Loucy (cell line): ENCODE results near the gene SELENOP.
"Not testable (repeated sequence)": the region's sequence is repeated elsewhere in the genome, so short reads cannot be mapped to it uniquely, and the experiment has no call there.

Experiments used
- H2AFZ ChIP-seq: fragments of 200-600 bp; sonication (generic); 2 replicates; pipeline ENCODE4 v1.6.0; 2016; ENCODE audit warnings: antibody characterized with exemption, mild to moderate bottlenecking, low read length, moderate library complexity
- H3F3A ChIP-seq: fragments of 200-600 bp; 2 replicates; pipeline ENCODE4 v1.6.0; 2016; ENCODE audit warnings: antibody characterized with exemption, low read depth, mild to moderate bottlenecking
- H3K27me3 ChIP-seq: fragments of 200-600 bp; sonication (generic); 2 replicates; pipeline ENCODE4 v1.6.1; 2014; ENCODE audit warnings: low read length, mild to moderate bottlenecking; ENCODE audit not compliant: insufficient read depth, poor library complexity, severe bottlenecking
- H3K36me3 ChIP-seq: fragments of 200-600 bp; sonication (generic); 2 replicates; pipeline ENCODE4 v1.6.1; 2016; ENCODE audit warnings: low read length; ENCODE audit not compliant: insufficient read depth
- H3K4me1 ChIP-seq: fragments of 200-600 bp; sonication (generic); 2 replicates; pipeline ENCODE4 v1.5.1; 2014; ENCODE audit warnings: low read length, mild to moderate bottlenecking; ENCODE audit not compliant: insufficient read depth, poor library complexity, severe bottlenecking
- H3K4me2 ChIP-seq: fragments of 200-600 bp; sonication (generic); 2 replicates; pipeline ENCODE4 v1.6.0; 2014; ENCODE audit warnings: antibody characterized with exemption, low read length, low read depth, mild to moderate bottlenecking; ENCODE audit not compliant: poor library complexity, severe bottlenecking
- H3K4me3 ChIP-seq: fragments of 200-600 bp; sonication (generic); 2 replicates; pipeline ENCODE4 v1.5.1; 2014; ENCODE audit warnings: low read length, mild to moderate bottlenecking, mixed read lengths; ENCODE audit not compliant: poor library complexity, severe bottlenecking
- H3K79me2 ChIP-seq: fragments of 200-600 bp; sonication (generic); 2 replicates; pipeline ENCODE4 v1.6.1; 2014; ENCODE audit warnings: low read length; ENCODE audit not compliant: insufficient read depth
- H3K9ac ChIP-seq: fragments of 200-600 bp; sonication (generic); 2 replicates; pipeline ENCODE4 v1.6.0; 2014; ENCODE audit warnings: mild to moderate bottlenecking, low read depth, low read length, moderate library complexity; ENCODE audit not compliant: poor library complexity, severe bottlenecking
- H3K9me2 ChIP-seq: fragments of 200-600 bp; sonication (generic); replicated peaks from 2 replicates; pipeline ENCODE4 v1.6.1; 2016; ENCODE audit warnings: low read depth, low read length, mixed read lengths
- H3K9me3 ChIP-seq: fragments of 200-600 bp; sonication (generic); 2 replicates; pipeline ENCODE4 v1.6.1; 2014; ENCODE audit warnings: mild to moderate bottlenecking, antibody characterized with exemption, low read length, low read depth; ENCODE audit not compliant: insufficient read depth
- H4K20me1 ChIP-seq: fragments of 200-600 bp; sonication (generic); 2 replicates; pipeline ENCODE4 v1.6.0; 2014; ENCODE audit warnings: antibody characterized with exemption, low read length, mild to moderate bottlenecking; ENCODE audit not compliant: insufficient read depth, poor library complexity, severe bottlenecking
- EZH2phosphoT487 ChIP-seq: fragments of 200-600 bp; IDR thresholded peaks from 2 replicates; pipeline ENCODE4 v1.6.1; 2018; ENCODE audit warnings: antibody characterized with exemption, mild to moderate bottlenecking, moderate library complexity, borderline replicate concordance
- TF ChIP-seq, protein P1 (sequence below): fragments of 200-600 bp; sonication (generic); conservative IDR thresholded peaks from 2 replicates; pipeline ENCODE4 v1.5.1; 2014; ENCODE audit warnings: mild to moderate bottlenecking, antibody characterized with exemption, low read length

The SELENOP gene

DNA sequence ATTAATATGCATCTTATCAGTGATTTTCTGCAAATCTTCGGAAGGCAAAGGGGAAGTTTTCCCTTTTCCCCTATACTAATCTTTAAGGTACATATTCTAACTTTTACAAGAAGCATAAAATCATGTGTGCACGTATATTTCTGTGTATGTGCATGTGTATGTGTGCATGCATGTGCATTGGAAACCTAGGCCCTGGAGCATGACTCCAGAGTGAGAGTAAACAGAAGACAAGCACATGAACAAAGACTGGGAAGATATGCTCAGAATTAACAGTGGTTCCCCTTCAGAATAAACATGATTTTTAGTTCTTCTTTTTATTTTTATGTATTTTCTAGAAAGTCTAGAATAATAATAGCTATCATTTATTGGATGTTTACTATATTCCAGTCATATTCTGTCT, 10.9 kb upstream of the SELENOP start:
- no peak overlapping the region for H3K4me2 ChIP-seq

DNA sequence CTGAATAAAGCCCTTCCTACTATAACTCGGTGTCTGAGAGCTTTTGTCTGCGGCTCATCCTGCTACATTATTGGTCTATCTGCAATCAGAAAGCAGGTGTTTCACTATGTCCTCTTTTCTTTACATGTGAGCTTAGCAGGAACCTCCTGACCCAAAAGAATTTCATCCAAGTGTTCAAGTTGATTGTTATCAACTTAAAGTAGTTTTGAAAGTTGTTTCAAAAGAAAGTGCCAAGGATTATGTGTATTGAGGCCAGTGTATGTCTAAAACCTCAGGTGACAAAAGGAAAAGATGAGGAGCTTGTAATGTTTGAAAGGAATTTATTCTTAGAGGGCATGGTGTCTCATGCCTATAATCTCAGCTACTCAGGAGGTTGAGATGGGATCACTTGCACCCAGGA, 8.1 kb upstream of the SELENOP start:
- no peak overlapping the region for H3K4me2 ChIP-seq
- TF ChIP-seq EZH2phosphoT487, result no peak
- TF ChIP-seq, protein P1, sequence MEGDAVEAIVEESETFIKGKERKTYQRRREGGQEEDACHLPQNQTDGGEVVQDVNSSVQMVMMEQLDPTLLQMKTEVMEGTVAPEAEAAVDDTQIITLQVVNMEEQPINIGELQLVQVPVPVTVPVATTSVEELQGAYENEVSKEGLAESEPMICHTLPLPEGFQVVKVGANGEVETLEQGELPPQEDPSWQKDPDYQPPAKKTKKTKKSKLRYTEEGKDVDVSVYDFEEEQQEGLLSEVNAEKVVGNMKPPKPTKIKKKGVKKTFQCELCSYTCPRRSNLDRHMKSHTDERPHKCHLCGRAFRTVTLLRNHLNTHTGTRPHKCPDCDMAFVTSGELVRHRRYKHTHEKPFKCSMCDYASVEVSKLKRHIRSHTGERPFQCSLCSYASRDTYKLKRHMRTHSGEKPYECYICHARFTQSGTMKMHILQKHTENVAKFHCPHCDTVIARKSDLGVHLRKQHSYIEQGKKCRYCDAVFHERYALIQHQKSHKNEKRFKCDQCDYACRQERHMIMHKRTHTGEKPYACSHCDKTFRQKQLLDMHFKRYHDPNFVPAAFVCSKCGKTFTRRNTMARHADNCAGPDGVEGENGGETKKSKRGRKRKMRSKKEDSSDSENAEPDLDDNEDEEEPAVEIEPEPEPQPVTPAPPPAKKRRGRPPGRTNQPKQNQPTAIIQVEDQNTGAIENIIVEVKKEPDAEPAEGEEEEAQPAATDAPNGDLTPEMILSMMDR, result no peak

More for the DNA sequence above, 10.9 kb upstream of the SELENOP start:
- TF ChIP-seq, protein P1, result no peak
- no peak for TF ChIP-seq EZH2phosphoT487
- Histone ChIP-seq H3K9me3 (no peaks in the 10 kb centered on the region), H3K79me2 (no peaks in the 10 kb centered on the region), H3K4me1 (no peaks in the 10 kb centered on the region), H3K9ac (no peak overlapping the region), H4K20me1 (no peaks in the 10 kb centered on the region), H3K36me3 (no peaks in the 10 kb centered on the region), H3F3A (no peaks in the 10 kb centered on the region), H3K27me3 (no peaks in the 10 kb centered on the region), H3K4me3 (no peak overlapping the region), H2AFZ (no peak overlapping the region), H3K9me2 (no peaks in the 10 kb centered on the region)

DNA sequence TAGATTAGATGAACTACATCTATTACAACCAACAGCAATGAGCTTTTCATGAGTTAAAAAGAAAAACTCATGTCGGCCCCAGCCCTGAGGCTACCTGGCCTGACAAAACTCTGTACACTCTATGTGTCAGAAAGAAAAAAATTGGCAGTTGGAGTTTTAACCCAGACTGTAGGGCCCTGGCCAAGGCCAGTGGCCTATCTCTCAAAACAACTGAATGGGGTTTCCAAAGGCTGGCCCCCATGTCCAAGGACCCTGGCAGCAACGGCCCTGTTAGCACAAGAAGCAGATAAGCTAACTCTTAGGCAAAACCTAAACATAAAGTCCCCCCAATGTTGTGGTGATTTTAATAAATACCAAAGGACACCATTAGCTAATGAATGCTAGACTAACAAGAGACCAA, 4.9 kb upstream of the SELENOP start:
- not testable (repeated sequence) for H4K20me1 ChIP-seq, H3K79me2 ChIP-seq, H3K27me3 ChIP-seq, H3K4me3 ChIP-seq, H3K9me3 ChIP-seq, H3F3A ChIP-seq, H3K36me3 ChIP-seq, H3K4me1 ChIP-seq, H3K4me2 ChIP-seq, H3K9me2 ChIP-seq, H2AFZ ChIP-seq, H3K9ac ChIP-seq

More for the DNA sequence above, 8.1 kb upstream of the SELENOP start:
- Histone ChIP-seq H3K9ac (no peak overlapping the region), H3K4me1 (no peaks in the 10 kb centered on the region), H4K20me1 (no peaks in the 10 kb centered on the region), H2AFZ (no peak overlapping the region), H3K4me3 (no peak overlapping the region), H3K27me3 (no peaks in the 10 kb centered on the region), H3K79me2 (no peaks in the 10 kb centered on the region), H3K36me3 (no peaks in the 10 kb centered on the region), H3K9me2 (no peaks in the 10 kb centered on the region), H3K9me3 (no peaks in the 10 kb centered on the region), H3F3A (no peaks in the 10 kb centered on the region)

DNA sequence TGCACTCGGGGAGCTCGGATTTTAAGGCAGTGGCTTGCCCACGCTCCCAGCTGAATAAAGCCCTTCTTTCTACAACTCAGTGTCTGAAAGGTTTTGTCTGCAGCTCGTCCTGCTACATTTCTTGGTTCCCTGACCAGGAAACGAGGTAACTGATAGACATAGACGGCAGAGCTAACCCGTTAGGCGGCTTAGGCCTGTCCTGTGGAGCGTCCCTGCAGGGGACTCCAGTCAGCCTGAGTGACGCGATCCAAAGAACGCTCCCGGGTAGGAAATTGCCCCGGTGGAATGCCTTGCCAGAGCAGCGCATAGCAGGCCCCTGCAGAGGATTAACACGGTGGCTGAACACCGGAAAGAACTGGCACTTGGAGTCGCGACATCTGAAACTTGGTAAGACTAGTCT, 1.8 kb upstream of the SELENOP start:
- peaks cover 12% of the 10 kb centered on the region for H3K4me1 ChIP-seq
- H3F3A ChIP-seq, result no peaks in the 10 kb centered on the region
- no peaks in the 10 kb centered on the region for H3K27me3 ChIP-seq
- H2AFZ ChIP-seq, result no peak overlapping the region
- TF ChIP-seq, protein P1, result no peak
- no peak for TF ChIP-seq EZH2phosphoT487
- H3K4me2 ChIP-seq, result no peak overlapping the region
- H3K9me3 ChIP-seq, result no peaks in the 10 kb centered on the region
- H3K79me2 ChIP-seq, result no peaks in the 10 kb centered on the region
- H3K4me3 ChIP-seq, result no peak overlapping the region
- H3K9me2 ChIP-seq, result no peaks in the 10 kb centered on the region
- no peak overlapping the region for H3K9ac ChIP-seq
- H4K20me1 ChIP-seq, result no peaks in the 10 kb centered on the region
- no peaks in the 10 kb centered on the region for H3K36me3 ChIP-seq
